ENCODE data around the gene GINS1.

- TF ChIP-seq POLR2A (IDR thresholded peaks at IDR 0.05; ENCODE audit: borderline replicate concordance, extremely low read depth, insufficient read depth, insufficient read length): no peak
- no peak for TF ChIP-seq EZH2 (IDR thresholded peaks at IDR 0.05)
- TF ChIP-seq TCF7L2 (IDR thresholded peaks at IDR 0.05; ENCODE audit: borderline replicate concordance, extremely low read depth, insufficient read depth, insufficient read length): no peak
- TF ChIP-seq FOSL1 (IDR thresholded peaks at IDR 0.05; ENCODE audit: low read depth): no peak
- TF ChIP-seq, protein P1, sequence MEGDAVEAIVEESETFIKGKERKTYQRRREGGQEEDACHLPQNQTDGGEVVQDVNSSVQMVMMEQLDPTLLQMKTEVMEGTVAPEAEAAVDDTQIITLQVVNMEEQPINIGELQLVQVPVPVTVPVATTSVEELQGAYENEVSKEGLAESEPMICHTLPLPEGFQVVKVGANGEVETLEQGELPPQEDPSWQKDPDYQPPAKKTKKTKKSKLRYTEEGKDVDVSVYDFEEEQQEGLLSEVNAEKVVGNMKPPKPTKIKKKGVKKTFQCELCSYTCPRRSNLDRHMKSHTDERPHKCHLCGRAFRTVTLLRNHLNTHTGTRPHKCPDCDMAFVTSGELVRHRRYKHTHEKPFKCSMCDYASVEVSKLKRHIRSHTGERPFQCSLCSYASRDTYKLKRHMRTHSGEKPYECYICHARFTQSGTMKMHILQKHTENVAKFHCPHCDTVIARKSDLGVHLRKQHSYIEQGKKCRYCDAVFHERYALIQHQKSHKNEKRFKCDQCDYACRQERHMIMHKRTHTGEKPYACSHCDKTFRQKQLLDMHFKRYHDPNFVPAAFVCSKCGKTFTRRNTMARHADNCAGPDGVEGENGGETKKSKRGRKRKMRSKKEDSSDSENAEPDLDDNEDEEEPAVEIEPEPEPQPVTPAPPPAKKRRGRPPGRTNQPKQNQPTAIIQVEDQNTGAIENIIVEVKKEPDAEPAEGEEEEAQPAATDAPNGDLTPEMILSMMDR (IDR thresholded peaks at IDR 0.05 in 2 of 3, conservative IDR thresholded peaks at IDR 0.05 in 1 of 3; ENCODE audit: borderline replicate concordance in 1 of 3, insufficient read depth in 1 of 3, low read depth in 2 of 3, low read length in 2 of 3): no peak
- no peak for TF ChIP-seq POLR2AphosphoS5 (IDR thresholded peaks at IDR 0.05; ENCODE audit: low read depth, low read length)
- TF ChIP-seq JUND (IDR thresholded peaks at IDR 0.05): no peak
- TF ChIP-seq, protein P2, sequence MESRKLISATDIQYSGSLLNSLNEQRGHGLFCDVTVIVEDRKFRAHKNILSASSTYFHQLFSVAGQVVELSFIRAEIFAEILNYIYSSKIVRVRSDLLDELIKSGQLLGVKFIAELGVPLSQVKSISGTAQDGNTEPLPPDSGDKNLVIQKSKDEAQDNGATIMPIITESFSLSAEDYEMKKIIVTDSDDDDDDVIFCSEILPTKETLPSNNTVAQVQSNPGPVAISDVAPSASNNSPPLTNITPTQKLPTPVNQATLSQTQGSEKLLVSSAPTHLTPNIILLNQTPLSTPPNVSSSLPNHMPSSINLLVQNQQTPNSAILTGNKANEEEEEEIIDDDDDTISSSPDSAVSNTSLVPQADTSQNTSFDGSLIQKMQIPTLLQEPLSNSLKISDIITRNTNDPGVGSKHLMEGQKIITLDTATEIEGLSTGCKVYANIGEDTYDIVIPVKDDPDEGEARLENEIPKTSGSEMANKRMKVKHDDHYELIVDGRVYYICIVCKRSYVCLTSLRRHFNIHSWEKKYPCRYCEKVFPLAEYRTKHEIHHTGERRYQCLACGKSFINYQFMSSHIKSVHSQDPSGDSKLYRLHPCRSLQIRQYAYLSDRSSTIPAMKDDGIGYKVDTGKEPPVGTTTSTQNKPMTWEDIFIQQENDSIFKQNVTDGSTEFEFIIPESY (IDR thresholded peaks at IDR 0.05; ENCODE audit: extremely low read depth, insufficient replicate concordance, low read length): no peak
Measured at GRCh38 chr20:25457886-25458680, 50.6 kb downstream of the GINS1 start.

Data from HCT116 (cell line).